GM19193 (cell line): ENCODE measurements around the gene HOXA10.

ENCODE experiments used
- POLR2A ChIP-seq: IDR thresholded peaks from 4 replicates; pipeline ENCODE4 v1.6.1; 2011; ENCODE audit not compliant: insufficient read depth, insufficient read length; ENCODE audit errors: extremely low read depth

HOXA10 gene

GRCh38 chr7:27173956-27174873 lies at the start of gene HOXA10:
HOXA10 (minus strand) TSS chr7:27174320; CDS start chr7:27174306, 14 bp downstream.
- no peak for TF ChIP-seq POLR2A

- no peak for TF ChIP-seq POLR2A
Observed at GRCh38 chr7:27221201-27221797, 47.2 kb upstream of the HOXA10 start.

- no peak for TF ChIP-seq POLR2A
Observed at GRCh38 chr7:27220440-27220955, 46.4 kb upstream of the HOXA10 start.

GRCh38 chr7:27219821-27220220 lies 45.7 kb upstream of the HOXA10 start:
- no peak for TF ChIP-seq POLR2A

GRCh38 chr7:27217951-27218350 lies 43.8 kb upstream of the HOXA10 start:
- no peak for TF ChIP-seq POLR2A

- no peak for TF ChIP-seq POLR2A
Observed at GRCh38 chr7:27215356-27215755, 41.2 kb upstream of the HOXA10 start.

GRCh38 chr7:27214239-27214950 lies 40.3 kb upstream of the HOXA10 start:
- TF ChIP-seq POLR2A, result no peak

- no peak for TF ChIP-seq POLR2A
Observed at GRCh38 chr7:27213433-27214238, 39.5 kb upstream of the HOXA10 start.

GRCh38 chr7:27212497-27213432 lies 38.6 kb upstream of the HOXA10 start:
- no peak for TF ChIP-seq POLR2A

- TF ChIP-seq POLR2A, result no peak
Observed at GRCh38 chr7:27211764-27212204, 37.7 kb upstream of the HOXA10 start.

GRCh38 chr7:27211084-27211446 lies 36.9 kb upstream of the HOXA10 start:
- TF ChIP-seq POLR2A, result no peak

GRCh38 chr7:27210441-27211083 lies 36.4 kb upstream of the HOXA10 start:
- TF ChIP-seq POLR2A, result no peak

- no peak for TF ChIP-seq POLR2A
Observed at GRCh38 chr7:27209933-27210440, 35.9 kb upstream of the HOXA10 start.
